NB4 (cell line): ENCODE results near the gene ZNF318.

Experiments
- CTCF ChIP-seq: IDR thresholded peaks from one replicate; pipeline ENCODE4 v1.5.1; 2012; ENCODE audit warnings: low read depth, low read length
- MAX ChIP-seq: IDR thresholded peaks from 2 replicates; pipeline ENCODE4 v1.6.1; 2011; ENCODE audit warnings: low read depth, low read length
- MYC ChIP-seq: IDR thresholded peaks from 2 replicates; pipeline ENCODE4 v1.6.1; 2011; ENCODE audit warnings: low read depth, low read length
- POLR2A ChIP-seq: IDR thresholded peaks from 2 replicates; pipeline ENCODE4 v1.6.1; 2011; ENCODE audit warnings: mild to moderate bottlenecking; ENCODE audit not compliant: insufficient read length; ENCODE audit errors: extremely low read depth

GRCh38 chr6:43413002-43413401, 43.6 kb upstream of the ZNF318 start:
- no peak for TF ChIP-seq CTCF
- TF ChIP-seq POLR2A = no peak
- TF ChIP-seq MYC = no peak
- no peak for TF ChIP-seq MAX
